Activated B cell treated with CpG ODN at 0.5 μM for 24 hours (primary cell): ENCODE data around the gene GGCT. TPM values are rescaled to one million over a fixed set of nuclear protein-coding genes. Genes with fewer than 3 reads are reported as not detected.

ENCODE experiments used
- ATAC-seq: fragments of 200-7000 bp; cut with Tn5 transposase; one replicate; pipeline ENCODE4 v1.10.0; 2021; ENCODE audit warnings: low read depth, mild to moderate bottlenecking, moderate library complexity
- CTCF ChIA-PET: fragments of 350-600 bp; sonication (Branson Sonifier 250); formaldehyde crosslinking; loops from one replicate; lab custom pipeline; 2021; ENCODE audit warnings: antibody characterized with exemption; lab: Charles Lee
- POLR2A ChIA-PET: fragments of 350-600 bp; sonication (Branson Sonifier 250); formaldehyde crosslinking; loops from one replicate; lab custom pipeline; 2021; ENCODE audit warnings: antibody characterized with exemption; lab: Charles Lee
- DNase-seq: peaks from one replicate; pipeline ENCODE4 v3.0.0; 2022
- H3K27ac Mint-ChIP-seq: one replicate; pipeline ENCODE4 v1.8.0; 2020; ENCODE audit warnings: mixed read lengths
- H3K27me3 Mint-ChIP-seq: one replicate; pipeline ENCODE4 v1.8.0; 2021; ENCODE audit warnings: mixed read lengths
- H3K36me3 Mint-ChIP-seq: one replicate; pipeline ENCODE4 v1.8.0; 2021; ENCODE audit warnings: low read depth, mixed read lengths
- H3K4me1 Mint-ChIP-seq: one replicate; pipeline ENCODE4 v1.8.0; 2021; ENCODE audit warnings: mixed read lengths
- H3K4me3 Mint-ChIP-seq: one replicate; pipeline ENCODE4 v1.8.0; 2020; ENCODE audit warnings: mild to moderate bottlenecking, mixed read lengths
- H3K9me3 Mint-ChIP-seq: one replicate; pipeline ENCODE4 v1.8.0; 2020; ENCODE audit warnings: mixed read lengths
- CTCF ChIP-seq: fragments of 200-600 bp; IDR thresholded peaks from one replicate; pipeline ENCODE4 v1.8.0; 2022; ENCODE audit warnings: antibody characterized with exemption, mild to moderate bottlenecking
- intact Hi-C: fragments of 100-400 bp; cut with micrococcal nuclease; formaldehyde crosslinking; loops from one replicate; pipeline ENCODE4 v1.15.1; 2024
- total RNA-seq: library from RNA; stranded (reverse); gene quantifications from 2 replicates; pipeline ENCODE4 v1.2.3, GENCODE V29; 2022

Gene GGCT
- total RNA-seq, 1 donor from 2014 or later: 24.4 TPM

- intact Hi-C loops: loop anchor here (5.0 kb wide), 1 partner anchor 121 kb away; no protein-coding TSS in a partner anchor
- ChIA-PET POLR2A (interaction anchor here (0.6 to 3.2 kb wide), 2 partner anchors 9 to 625 kb away, joined by 3 to 18 read pairs; partner anchors contain the start of gene NOD1), CTCF (no interaction called here)
- Mint-ChIP-seq H3K4me1 (peaks cover 93% of the 10 kb centered on the region), H3K9me3 (no peaks in the 10 kb centered on the region), H3K4me3 (no peak overlapping the region), H3K27ac (peak overlapping the region; percentile 76), H3K36me3 (peaks cover 14% of the 10 kb centered on the region), H3K27me3 (no peaks in the 10 kb centered on the region)
- DNase-seq: no peak
- TF ChIP-seq CTCF: no peak
- ATAC-seq: no peak
These were observed 35.8 kb downstream of the GGCT start for GRCh38 chr7:30468791-30469190.

- DNase-seq: no peak
- Mint-ChIP-seq H3K4me3 (peak overlapping the region; percentile 12), H3K27ac (peak overlapping the region; percentile 76), H3K9me3 (no peaks in the 10 kb centered on the region), H3K4me1 (peaks cover 94% of the 10 kb centered on the region), H3K36me3 (peaks cover 14% of the 10 kb centered on the region), H3K27me3 (no peaks in the 10 kb centered on the region)
- ATAC-seq: no peak
- ChIA-PET CTCF (no interaction called here), POLR2A (interaction anchor here (1.0 to 3.2 kb wide), 2 partner anchors 10 to 12 kb away, joined by 5 to 18 read pairs; partner anchors contain the start of gene NOD1)
- intact Hi-C loops: loop anchor here (5.0 kb wide), 1 partner anchor 121 kb away; no protein-coding TSS in a partner anchor
- TF ChIP-seq CTCF: no peak
These were observed 36.6 kb downstream of the GGCT start for GRCh38 chr7:30468041-30468440.

GRCh38 chr7:30467271-30467670 is 37.4 kb downstream of the GGCT start:
- Mint-ChIP-seq H3K4me1 (peaks cover 96% of the 10 kb centered on the region), H3K9me3 (no peaks in the 10 kb centered on the region), H3K4me3 (peak overlapping the region; percentile 11), H3K36me3 (peaks cover 11% of the 10 kb centered on the region), H3K27ac (peak overlapping the region; percentile 4), H3K27me3 (no peaks in the 10 kb centered on the region)
- intact Hi-C loops: loop anchor here (5.0 kb wide), 1 partner anchor 120 kb away; no protein-coding TSS in a partner anchor
- POLR2A ChIA-PET: interaction anchor here (3.2 kb wide), 1 partner anchor 11 kb away, joined by 18 read pairs; the partner anchor contains the start of gene NOD1
- ATAC-seq (no peak), DNase-seq (no peak)
- no peak for TF ChIP-seq CTCF
- CTCF ChIA-PET: no interaction called here

- Mint-ChIP-seq H3K4me3 (no peak overlapping the region), H3K36me3 (peaks cover 8% of the 10 kb centered on the region), H3K27me3 (no peaks in the 10 kb centered on the region), H3K9me3 (no peaks in the 10 kb centered on the region), H3K4me1 (peaks cover 97% of the 10 kb centered on the region), H3K27ac (no peak overlapping the region)
- no peak for DNase-seq
- intact Hi-C loops: loop anchor here (5.0 kb wide), 1 partner anchor 119 kb away; no protein-coding TSS in a partner anchor
- ChIA-PET CTCF (no interaction called here), POLR2A (interaction anchor here (1.0 to 2.0 kb wide), 3 partner anchors 9 to 12 kb away, joined by 3 to 8 read pairs (median 7); partner anchors contain the start of gene NOD1)
- ATAC-seq: no peak
- no peak for TF ChIP-seq CTCF
These were observed 38.4 kb downstream of the GGCT start for GRCh38 chr7:30466266-30466665.

GRCh38 chr7:30465811-30466180 is 38.8 kb downstream of the GGCT start:
- ATAC-seq: no peak
- DNase-seq: no peak
- POLR2A ChIA-PET: interaction anchor here (1.0 to 2.0 kb wide), 3 partner anchors 9 to 12 kb away, joined by 3 to 8 read pairs (median 7); partner anchors contain the start of gene NOD1
- no peaks in the 10 kb centered on the region for H3K27me3 Mint-ChIP-seq
- intact Hi-C loops: loop anchor here (2.0 to 5.0 kb wide), 2 partner anchors 39 to 118 kb away; partner anchors contain the start of gene GGCT
- no peaks in the 10 kb centered on the region for H3K9me3 Mint-ChIP-seq
- H3K27ac Mint-ChIP-seq: no peak overlapping the region
- H3K36me3 Mint-ChIP-seq: peaks cover 9% of the 10 kb centered on the region
- CTCF ChIA-PET: no interaction called here
- no peak for TF ChIP-seq CTCF
- no peak overlapping the region for H3K4me3 Mint-ChIP-seq
- H3K4me1 Mint-ChIP-seq: peaks cover 92% of the 10 kb centered on the region
